Measurements from ENCODE around the gene DOCK10.

Gene DOCK10

DNA sequence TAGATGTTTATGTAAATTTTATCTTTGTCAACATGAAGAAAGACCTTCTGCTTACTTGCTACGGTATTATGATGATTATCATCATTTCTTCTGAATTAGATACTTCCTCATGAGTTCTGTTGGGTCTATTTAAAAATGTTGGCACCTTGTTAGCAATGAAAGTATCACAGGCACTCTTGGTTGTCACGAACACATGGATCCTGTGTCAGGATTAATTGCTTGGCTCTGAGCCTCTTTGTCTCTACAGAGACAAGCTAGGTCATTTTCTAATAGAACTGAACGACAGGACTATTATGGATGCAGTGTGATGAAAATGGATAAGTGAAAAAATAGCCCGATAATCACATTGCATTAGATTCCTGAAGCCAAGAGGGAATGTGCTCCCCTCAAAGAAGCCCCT is 110.3 kb downstream of the DOCK10 start:
- no peak for DNase-seq (ENCODE audit: low read depth)
- no peak overlapping the region for H3K4me3 ChIP-seq (ENCODE audit: control insufficient read depth, low read depth, low read length)
- TF ChIP-seq CTCF (IDR thresholded peaks at IDR 0.05; ENCODE audit: control insufficient read depth, insufficient read depth, low read depth, low read length, missing control alignments): no peak

GRCh38 chr2:224930990-224931389 is 111.3 kb downstream of the DOCK10 start:
- no peak overlapping the region for H3K4me3 ChIP-seq (ENCODE audit: control insufficient read depth, low read depth, low read length)
- no peak for DNase-seq (ENCODE audit: low read depth)
- TF ChIP-seq CTCF (IDR thresholded peaks at IDR 0.05; ENCODE audit: control insufficient read depth, insufficient read depth, low read depth, low read length, missing control alignments): no peak

DNA sequence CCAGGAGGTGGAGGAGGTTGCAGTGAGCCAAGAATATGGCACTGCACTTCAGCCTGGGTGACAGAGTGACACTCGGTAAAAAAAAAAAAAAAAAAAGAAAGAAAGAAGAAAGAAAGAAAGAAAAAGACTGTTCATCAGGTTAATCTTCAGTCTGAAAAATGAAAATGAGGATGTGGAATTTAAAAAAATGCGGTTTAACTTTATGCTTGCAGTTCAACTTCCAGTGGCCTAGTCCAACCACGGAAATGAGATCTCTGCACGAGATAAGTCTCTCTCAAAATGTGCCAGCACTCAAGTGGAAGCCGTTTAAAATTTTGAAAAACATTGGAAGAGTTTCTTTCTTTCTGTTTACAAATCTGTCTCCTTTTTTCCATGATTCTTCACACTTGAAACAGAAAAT is 112.1 kb downstream of the DOCK10 start:
- TF ChIP-seq CTCF (IDR thresholded peaks at IDR 0.05; ENCODE audit: control insufficient read depth, insufficient read depth, low read depth, low read length, missing control alignments): no peak
- no peak overlapping the region for H3K4me3 ChIP-seq (ENCODE audit: control insufficient read depth, low read depth, low read length)
- DNase-seq (ENCODE audit: low read depth): no peak

DNA sequence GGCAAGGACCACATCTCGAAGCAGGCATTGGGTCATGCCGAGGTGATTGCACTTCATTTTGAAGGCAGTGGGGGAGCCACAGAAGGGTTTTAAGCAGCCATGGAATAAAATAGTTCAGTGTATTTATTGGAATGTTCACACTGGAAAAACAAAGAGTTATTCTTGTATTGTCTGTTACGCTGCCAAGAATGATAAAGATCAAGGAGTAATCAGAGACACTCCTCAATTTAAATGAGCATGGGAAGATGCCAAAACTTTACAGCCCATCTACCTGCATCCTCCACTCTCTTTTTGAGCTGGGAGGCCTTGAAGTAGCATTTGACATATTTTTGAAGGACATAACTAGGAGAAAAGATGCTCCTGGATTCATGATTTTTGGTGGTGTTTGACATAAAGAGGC is 112.8 kb downstream of the DOCK10 start:
- no peak overlapping the region for H3K4me3 ChIP-seq (ENCODE audit: control insufficient read depth, low read depth, low read length)
- TF ChIP-seq CTCF (IDR thresholded peaks at IDR 0.05; ENCODE audit: control insufficient read depth, insufficient read depth, low read depth, low read length, missing control alignments): no peak
- DNase-seq (ENCODE audit: low read depth): no peak

GRCh38 chr2:224927646-224928173 is 114.6 kb downstream of the DOCK10 start:
- no peak for TF ChIP-seq CTCF (IDR thresholded peaks at IDR 0.05; ENCODE audit: control insufficient read depth, insufficient read depth, low read depth, low read length, missing control alignments)
- DNase-seq (ENCODE audit: low read depth): no peak
- H3K4me3 ChIP-seq (ENCODE audit: control insufficient read depth, low read depth, low read length): no peak overlapping the region

DNA sequence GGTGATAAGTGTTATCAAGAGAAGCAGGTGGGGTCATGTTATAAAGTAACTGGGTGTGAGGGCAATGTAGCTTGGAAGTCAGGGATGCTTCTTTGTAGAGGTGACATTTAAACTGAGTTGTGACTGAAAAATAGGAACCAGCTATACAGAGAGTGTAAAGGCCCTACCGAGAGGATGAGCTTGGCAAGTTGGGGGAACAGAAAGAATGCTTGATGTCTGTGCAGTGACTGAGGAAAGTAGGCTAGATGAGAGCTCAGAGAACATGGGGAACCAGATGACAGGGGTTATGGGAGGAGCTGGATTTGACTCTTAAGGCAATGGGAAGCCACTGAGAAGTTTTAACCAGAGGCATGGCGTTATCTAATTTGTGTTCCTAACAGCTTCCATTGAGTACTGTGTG is 115.3 kb downstream of the DOCK10 start:
- H3K4me3 ChIP-seq (ENCODE audit: control insufficient read depth, low read depth, low read length): no peak overlapping the region
- no peak for DNase-seq (ENCODE audit: low read depth)
- TF ChIP-seq CTCF (IDR thresholded peaks at IDR 0.05; ENCODE audit: control insufficient read depth, insufficient read depth, low read depth, low read length, missing control alignments): no peak

GRCh38 chr2:224925810-224926100 is 116.5 kb downstream of the DOCK10 start:
- no peak for DNase-seq (ENCODE audit: low read depth)
- no peak overlapping the region for H3K4me3 ChIP-seq (ENCODE audit: control insufficient read depth, low read depth, low read length)
- TF ChIP-seq CTCF (IDR thresholded peaks at IDR 0.05; ENCODE audit: control insufficient read depth, insufficient read depth, low read depth, low read length, missing control alignments): no peak
